GM08714 (cell line): ENCODE results near the gene CD300LD.

Experiments
- H3K4me3 ChIP-seq: fragments of 200-500 bp; sonication (Bioruptor generic); 2 replicates; pipeline ENCODE4 v1.5.1; 2014; ENCODE audit warnings: mild to moderate bottlenecking, low read length, inconsistent platforms
- ZNF274 ChIP-seq: IDR thresholded peaks from 2 replicates; pipeline ENCODE4 v1.6.1; 2012; ENCODE audit warnings: mild to moderate bottlenecking, low read depth, low read length

CD300LD gene

GRCh38 chr17:74619077-74619673 lies 27.1 kb upstream of the CD300LD start:
- no peak for TF ChIP-seq ZNF274
- no peak overlapping the region for H3K4me3 ChIP-seq

GRCh38 chr17:74618451-74618850 lies 26.4 kb upstream of the CD300LD start:
- no peak for TF ChIP-seq ZNF274
- H3K4me3 ChIP-seq: no peak overlapping the region

GRCh38 chr17:74616696-74617095 lies 24.6 kb upstream of the CD300LD start:
- TF ChIP-seq ZNF274: no peak
- no peak overlapping the region for H3K4me3 ChIP-seq

GRCh38 chr17:74612046-74612445 lies 20.0 kb upstream of the CD300LD start:
- no peak for TF ChIP-seq ZNF274
- no peak overlapping the region for H3K4me3 ChIP-seq

GRCh38 chr17:74610108-74610507 lies 18.0 kb upstream of the CD300LD start:
- no peak overlapping the region for H3K4me3 ChIP-seq
- no peak for TF ChIP-seq ZNF274

- TF ChIP-seq ZNF274: no peak
- H3K4me3 ChIP-seq: no peak overlapping the region
Observed at GRCh38 chr17:74608511-74608910, 16.4 kb upstream of the CD300LD start.

GRCh38 chr17:74607221-74607620 lies 15.1 kb upstream of the CD300LD start:
- no peak overlapping the region for H3K4me3 ChIP-seq
- no peak for TF ChIP-seq ZNF274

- TF ChIP-seq ZNF274: no peak
- no peak overlapping the region for H3K4me3 ChIP-seq
Observed at GRCh38 chr17:74606050-74606449, 14.0 kb upstream of the CD300LD start.

GRCh38 chr17:74605361-74605760 lies 13.3 kb upstream of the CD300LD start:
- TF ChIP-seq ZNF274: no peak
- H3K4me3 ChIP-seq: no peak overlapping the region

- no peak overlapping the region for H3K4me3 ChIP-seq
- no peak for TF ChIP-seq ZNF274
Observed at GRCh38 chr17:74604761-74605160, 12.7 kb upstream of the CD300LD start.

- H3K4me3 ChIP-seq: no peak overlapping the region
Observed at GRCh38 chr17:74604200-74604599, 12.1 kb upstream of the CD300LD start.

GRCh38 chr17:74603746-74604145 lies 11.7 kb upstream of the CD300LD start:
- no peak overlapping the region for H3K4me3 ChIP-seq
- no peak for TF ChIP-seq ZNF274

More at GRCh38 chr17:74604200-74604599, 12.1 kb upstream of the CD300LD start:
- TF ChIP-seq ZNF274: no peak

- no peak overlapping the region for H3K4me3 ChIP-seq
- TF ChIP-seq ZNF274: no peak
Observed at GRCh38 chr17:74603037-74603635, 11.1 kb upstream of the CD300LD start.

GRCh38 chr17:74601944-74602572 lies 10.0 kb upstream of the CD300LD start:
- TF ChIP-seq ZNF274: no peak
- no peak overlapping the region for H3K4me3 ChIP-seq

GRCh38 chr17:74599448-74599939 lies 7.4 kb upstream of the CD300LD start:
- no peak for TF ChIP-seq ZNF274
- no peak overlapping the region for H3K4me3 ChIP-seq
